DND-41 (cell line): ENCODE results near the gene HOXD12.

ENCODE experiments used
- ATAC-seq: fragments of 200-7000 bp; cut with Tn5 transposase; 3 replicates; pipeline ENCODE4 v1.9.1; 2021; ENCODE audit warnings: low read depth; ENCODE audit not compliant: insufficient read depth
- DNase-seq: peaks from one replicate; pipeline ENCODE4 v3.0.0-alpha.2; 2020
- H2AFZ ChIP-seq: 2 replicates; pipeline ENCODE4 v1.6.0; 2012; ENCODE audit warnings: low read depth, low read length
- H3K27ac ChIP-seq: 2 replicates; pipeline ENCODE4 v1.5.1; 2012; ENCODE audit warnings: low read length, inconsistent platforms
- H3K27me3 ChIP-seq: fragments of 200-600 bp; sonication (generic); 2 replicates; pipeline ENCODE4 v1.6.0; 2012; ENCODE audit warnings: low read length, mild to moderate bottlenecking, inconsistent platforms; ENCODE audit not compliant: insufficient read depth, poor library complexity
- H3K36me3 ChIP-seq: 2 replicates; pipeline ENCODE4 v1.5.1; 2012; ENCODE audit warnings: low read length, inconsistent platforms; ENCODE audit not compliant: insufficient read depth
- H3K4me1 ChIP-seq: 2 replicates; pipeline ENCODE4 v1.5.1; 2012; ENCODE audit warnings: mild to moderate bottlenecking, low read length; ENCODE audit not compliant: insufficient read depth
- H3K4me2 ChIP-seq: 2 replicates; pipeline ENCODE4 v1.6.0; 2012; ENCODE audit warnings: mild to moderate bottlenecking, moderate library complexity, low read length, inconsistent platforms; ENCODE audit not compliant: insufficient read depth
- H3K4me3 ChIP-seq, 2 experiments: fragments of 200-600 bp in 1 of 2; shearing (Covaris generic) in 1 of 2; 2 replicates each; pipeline ENCODE4 v1.5.1; 2012 to 2016; ENCODE audit warnings: inconsistent platforms in 2 of 2, low read length in 2 of 2, mild to moderate bottlenecking in 2 of 2, low read depth in 1 of 2, moderate library complexity in 1 of 2
- H3K79me2 ChIP-seq: 2 replicates; pipeline ENCODE4 v1.6.0; 2012; ENCODE audit warnings: low read length, inconsistent platforms; ENCODE audit not compliant: insufficient read depth
- H3K9ac ChIP-seq: 2 replicates; pipeline ENCODE4 v1.6.0; 2012; ENCODE audit warnings: low read depth, mild to moderate bottlenecking, inconsistent platforms, low read length, moderate library complexity
- H3K9me3 ChIP-seq: 2 replicates; pipeline ENCODE4 v1.5.1; 2012; ENCODE audit warnings: low read length, moderate library complexity, mild to moderate bottlenecking, inconsistent platforms; ENCODE audit not compliant: insufficient read depth, severe bottlenecking
- H4K20me1 ChIP-seq: 2 replicates; pipeline ENCODE4 v1.6.0; 2012; ENCODE audit warnings: low read length; ENCODE audit not compliant: insufficient read depth
- CTCF ChIP-seq: IDR thresholded peaks from 2 replicates; pipeline ENCODE4 v1.5.1; 2012; ENCODE audit warnings: borderline replicate concordance, low read length, moderate library complexity, mild to moderate bottlenecking; ENCODE audit not compliant: poor library complexity, severe bottlenecking; ENCODE audit errors: extremely low read depth
- EZH2 ChIP-seq: IDR thresholded peaks from 3 replicates; pipeline ENCODE4 v1.6.1; 2012; ENCODE audit warnings: borderline replicate concordance, low read depth, mild to moderate bottlenecking, moderate library complexity, low read length, inconsistent platforms; ENCODE audit not compliant: severe bottlenecking

Gene HOXD12

DNA sequence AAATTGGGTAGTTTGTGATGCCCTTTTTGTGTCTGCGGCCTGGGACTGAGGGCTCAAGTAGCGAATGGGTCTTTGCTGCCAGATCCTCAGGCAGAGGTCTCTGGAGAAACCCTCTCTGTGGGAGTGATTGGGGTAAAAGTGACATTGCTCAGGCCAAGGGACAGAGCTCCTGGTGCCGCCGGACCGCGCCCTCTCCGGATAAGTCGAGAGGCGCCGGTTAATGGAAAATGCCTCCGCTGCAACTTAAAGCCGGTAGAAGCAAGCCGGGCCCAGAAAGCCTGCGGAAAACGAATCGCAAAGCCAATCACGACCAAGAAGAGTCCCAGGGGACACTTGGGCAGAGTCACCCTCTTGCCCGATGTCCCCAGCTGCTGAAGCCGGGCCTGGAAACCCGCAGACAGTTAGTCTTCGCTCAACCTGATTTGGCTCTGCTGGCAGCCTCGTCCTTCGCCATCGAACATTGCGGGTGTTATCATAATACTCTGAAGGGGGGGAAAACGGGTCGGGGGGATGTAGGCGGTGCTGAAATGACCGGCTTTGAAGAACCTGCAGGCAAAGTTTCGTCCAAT lies 352 bp upstream of the HOXD12 start:
- H3K27ac ChIP-seq: no peak overlapping the region
- H2AFZ ChIP-seq: no peak overlapping the region
- ATAC-seq: no peak
- H3K9me3 ChIP-seq: no peaks in the 10 kb centered on the region
- H3K4me2 ChIP-seq: no peak overlapping the region
- H3K79me2 ChIP-seq: peaks cover 14% of the 10 kb centered on the region
- H3K4me1 ChIP-seq: peaks cover 32% of the 10 kb centered on the region
- DNase-seq: no peak
- no peak overlapping the region for H3K4me3 ChIP-seq
- H4K20me1 ChIP-seq: no peaks in the 10 kb centered on the region
- TF ChIP-seq EZH2 (no peak), CTCF (no peak)
- H3K36me3 ChIP-seq: no peaks in the 10 kb centered on the region
- no peaks in the 10 kb centered on the region for H3K27me3 ChIP-seq
- H3K9ac ChIP-seq: no peak overlapping the region

GRCh38 chr2:176100547-176101140 lies 1.0 kb downstream of the HOXD12 start:
- H2AFZ ChIP-seq: no peak overlapping the region
- no peaks in the 10 kb centered on the region for H3K27me3 ChIP-seq
- no peak overlapping the region for H3K4me2 ChIP-seq
- no peak for ATAC-seq
- no peaks in the 10 kb centered on the region for H3K9me3 ChIP-seq
- no peak overlapping the region for H3K9ac ChIP-seq
- no peak overlapping the region for H3K27ac ChIP-seq
- no peak for DNase-seq
- peaks cover 18% of the 10 kb centered on the region for H3K4me1 ChIP-seq
- H3K36me3 ChIP-seq: no peaks in the 10 kb centered on the region
- H4K20me1 ChIP-seq: no peaks in the 10 kb centered on the region
- no peak for TF ChIP-seq EZH2
- no peak for TF ChIP-seq CTCF
- no peak overlapping the region for H3K4me3 ChIP-seq
- H3K79me2 ChIP-seq: no peaks in the 10 kb centered on the region

GRCh38 chr2:176101216-176101830 lies 1.7 kb downstream of the HOXD12 start:
- ATAC-seq: no peak
- Histone ChIP-seq H3K9ac (no peak overlapping the region), H4K20me1 (no peaks in the 10 kb centered on the region), H3K9me3 (no peaks in the 10 kb centered on the region), H3K4me3 (no peak overlapping the region), H2AFZ (no peak overlapping the region), H3K4me2 (no peak overlapping the region), H3K36me3 (no peaks in the 10 kb centered on the region), H3K4me1 (peaks cover 11% of the 10 kb centered on the region), H3K27ac (no peak overlapping the region), H3K27me3 (no peaks in the 10 kb centered on the region), H3K79me2 (no peaks in the 10 kb centered on the region)
- no peak for DNase-seq
- TF ChIP-seq EZH2 (no peak), CTCF (no peak)
